GM23338 (cell line): ENCODE data around the gene LTB. TPM values are rescaled to one million over a fixed set of nuclear protein-coding genes. Genes with fewer than 3 reads are reported as not detected.

Experiments
- ATAC-seq: fragments of 200-7000 bp; cut with Tn5 transposase; 3 replicates; pipeline ENCODE4 v1.9.1; 2020
- DNase-seq: peaks from one replicate; pipeline ENCODE4 v3.0.0-alpha.2; 2015; ENCODE audit warnings: low spot score
- H2AFZ ChIP-seq: fragments of 200-600 bp; sonication (generic); 2 replicates; pipeline ENCODE4 v1.8.0; 2016; ENCODE audit warnings: antibody characterized with exemption, mild to moderate bottlenecking, moderate library complexity
- H3F3A ChIP-seq: fragments of 200-600 bp; sonication (generic); replicated peaks from 2 replicates; pipeline ENCODE4 v1.8.0; 2017; ENCODE audit warnings: antibody characterized with exemption, mixed run types, low read depth
- H3K27ac ChIP-seq: fragments of 200-600 bp; sonication (generic); 2 replicates; pipeline ENCODE4 v1.6.1; 2016; ENCODE audit warnings: low read depth
- H3K27me3 ChIP-seq: fragments of 200-600 bp; sonication (generic); 2 replicates; pipeline ENCODE4 v1.8.0; 2016; ENCODE audit warnings: mild to moderate bottlenecking, mixed run types, moderate library complexity; ENCODE audit not compliant: insufficient read depth
- H3K36me3 ChIP-seq: fragments of 200-600 bp; sonication (generic); 2 replicates; pipeline ENCODE4 v1.8.0; 2016; ENCODE audit warnings: mild to moderate bottlenecking; ENCODE audit not compliant: insufficient read depth
- H3K4me1 ChIP-seq: fragments of 200-600 bp; sonication (generic); 2 replicates; pipeline ENCODE4 v1.8.0; 2016; ENCODE audit warnings: mild to moderate bottlenecking, moderate library complexity; ENCODE audit not compliant: insufficient read depth
- H3K4me2 ChIP-seq: fragments of 200-600 bp; sonication (generic); 2 replicates; pipeline ENCODE4 v1.7.1; 2017; ENCODE audit warnings: mixed run types
- H3K4me3 ChIP-seq: fragments of 200-600 bp; sonication (generic); 2 replicates; pipeline ENCODE4 v1.6.1; 2016; ENCODE audit warnings: mixed run types
- H3K79me2 ChIP-seq: fragments of 200-600 bp; sonication (generic); replicated peaks from 2 replicates; pipeline ENCODE4 v1.8.0; 2017; ENCODE audit warnings: mild to moderate bottlenecking; ENCODE audit not compliant: insufficient read depth
- H3K9me2 ChIP-seq: fragments of 200-600 bp; sonication (generic); 2 replicates; pipeline ENCODE4 v1.8.0; 2017; ENCODE audit not compliant: insufficient read depth
- H4K20me1 ChIP-seq: fragments of 200-600 bp; sonication (generic); replicated peaks from 2 replicates; pipeline ENCODE4 v1.8.0; 2017; ENCODE audit warnings: mild to moderate bottlenecking; ENCODE audit not compliant: insufficient read depth
- H3K27ac Mint-ChIP-seq: 2 replicates; pipeline ENCODE4 v1.8.0; 2020; ENCODE audit warnings: inconsistent platforms, mild to moderate bottlenecking, moderate library complexity, mixed read lengths
- H3K27me3 Mint-ChIP-seq: 3 replicates; pipeline ENCODE4 v1.8.0; 2022; ENCODE audit warnings: low read depth, mild to moderate bottlenecking, moderate library complexity, mixed read lengths, inconsistent platforms; ENCODE audit not compliant: insufficient read depth, poor library complexity
- H3K36me3 Mint-ChIP-seq: 3 replicates; pipeline ENCODE4 v1.8.0; 2021; ENCODE audit warnings: low read depth, mild to moderate bottlenecking, inconsistent platforms, moderate library complexity, mixed read lengths
- H3K4me1 Mint-ChIP-seq: 3 replicates; pipeline ENCODE4 v1.8.0; 2020; ENCODE audit warnings: mild to moderate bottlenecking, inconsistent platforms, mixed read lengths
- H3K4me3 Mint-ChIP-seq: 3 replicates; pipeline ENCODE4 v1.8.0; 2021; ENCODE audit warnings: moderate library complexity, mild to moderate bottlenecking, inconsistent platforms, mixed read lengths
- H3K9me3 Mint-ChIP-seq: 3 replicates; pipeline ENCODE4 v1.8.0; 2020; ENCODE audit warnings: moderate library complexity, mild to moderate bottlenecking, inconsistent platforms, mixed read lengths
- CREB1 ChIP-seq: fragments of 250-450 bp; sonication (Bioruptor Pico); IDR thresholded peaks from 2 replicates; pipeline ENCODE4 v1.5.0; 2020; ENCODE audit warnings: low read depth, mild to moderate bottlenecking, moderate library complexity
- CTCF ChIP-seq, 2 experiments: fragments of 200-600 bp in 1 of 2; sonication (generic) in 1 of 2; conservative IDR thresholded peaks; 2 replicates each; pipeline versions ENCODE4 v1.5.1 to v1.6.1; 2016 to 2017; ENCODE audit warnings: antibody characterized with exemption in 2 of 2, low read depth in 2 of 2, mild to moderate bottlenecking in 2 of 2, moderate library complexity in 1 of 2
- ETS1 ChIP-seq: IDR thresholded peaks from 2 replicates; pipeline ENCODE4 v1.6.1; 2016; ENCODE audit warnings: antibody characterized with exemption
- EZH2 ChIP-seq: fragments of 200-600 bp; sonication (generic); IDR thresholded peaks from one replicate; pipeline ENCODE4 v1.8.0; 2017; ENCODE audit warnings: antibody characterized with exemption, mild to moderate bottlenecking, low read depth; ENCODE audit not compliant: unreplicated experiment
- EZH2phosphoT487 ChIP-seq: fragments of 200-600 bp; sonication (generic); IDR thresholded peaks from one replicate; pipeline ENCODE4 v1.8.1; 2018; ENCODE audit warnings: antibody characterized with exemption; ENCODE audit not compliant: unreplicated experiment
- JUNB ChIP-seq: IDR thresholded peaks from one replicate; pipeline ENCODE4 v1.6.1; 2016; ENCODE audit warnings: antibody characterized with exemption; ENCODE audit not compliant: unreplicated experiment
- NANOG ChIP-seq: IDR thresholded peaks from 2 replicates; pipeline ENCODE4 v1.6.1; 2016; ENCODE audit warnings: antibody characterized with exemption, borderline replicate concordance
- POLR2AphosphoS5 ChIP-seq: IDR thresholded peaks from 2 replicates; pipeline ENCODE4 v1.6.1; 2016; ENCODE audit warnings: antibody characterized with exemption, low read depth
- REST ChIP-seq: IDR thresholded peaks from one replicate; pipeline ENCODE4 v1.6.1; 2018; ENCODE audit warnings: antibody characterized with exemption; ENCODE audit not compliant: unreplicated experiment
- STAT1 ChIP-seq: IDR thresholded peaks from one replicate; pipeline ENCODE4 v1.6.1; 2016; ENCODE audit warnings: antibody characterized with exemption; ENCODE audit not compliant: unreplicated experiment
- ZNF114 ChIP-seq: fragments of 250-450 bp; sonication (Bioruptor Pico); IDR thresholded peaks from 2 replicates; pipeline ENCODE4 v1.5.0; 2020; ENCODE audit warnings: mild to moderate bottlenecking, moderate library complexity
- ZNF331 ChIP-seq: fragments of 250-450 bp; sonication (Bioruptor Pico); IDR thresholded peaks from 2 replicates; pipeline ENCODE4 v1.5.0; 2020; ENCODE audit warnings: low read depth, mild to moderate bottlenecking, moderate library complexity
- ZNF462 ChIP-seq: fragments of 250-450 bp; sonication (Bioruptor Pico); IDR thresholded peaks from 2 replicates; pipeline ENCODE4 v1.5.0; 2020; ENCODE audit warnings: mild to moderate bottlenecking, moderate library complexity
- polyA plus RNA-seq: library from polyadenylated mRNA; unstranded; fragments of >200 nt; fragmentation: Nextera tagmentation; extraction: Ambion mirVana; gene quantifications from 2 replicates; pipeline ENCODE4 v1.2.1, GENCODE V29; 2016
- total RNA-seq: library from RNA; depleted of rRNA; stranded (reverse); fragments of >200 nt; shearing (Covaris generic); gene quantifications from 2 replicates; pipeline ENCODE4 v1.2.3, GENCODE V29; 2014

Gene LTB
- total and polyA plus RNA-seq, 2 experiments from 2014 or later: 1.7 TPM; not detected in 1

- H3K4me1 ChIP-seq: peaks cover 4% of the 10 kb centered on the region
- Mint-ChIP-seq H3K27ac (0 out of 2 replicates have a peak overlapping the region, but pooled peaks have one; percentile 76), H3K9me3 (no peaks in the 10 kb centered on the region), H3K27me3 (peaks cover 19% of the 10 kb centered on the region), H3K4me3 (no peak overlapping the region), H3K36me3 (peaks cover 84% of the 10 kb centered on the region), H3K4me1 (peaks cover 48% of the 10 kb centered on the region)
- H3K9me2 ChIP-seq: no peaks in the 10 kb centered on the region
- H4K20me1 ChIP-seq: peaks cover 55% of the 10 kb centered on the region
- ATAC-seq: no peak
- peaks cover 50% of the 10 kb centered on the region for H3K79me2 ChIP-seq
- no peaks in the 10 kb centered on the region for H3K27me3 ChIP-seq
- DNase-seq: no peak
- H3K4me3 ChIP-seq: no peak overlapping the region
- peak overlapping the region; percentile 52; the same call in 1 of the 2 replicates for H3K27ac ChIP-seq
- TF ChIP-seq NANOG (no peak), STAT1 (no peak), CTCF (conservative IDR thresholded peaks at IDR 0.05; ENCODE audit: low read depth in 2 of 2) (no peak), JUNB (no peak), POLR2AphosphoS5 (no peak; the same call in 1 of the 2 replicates), EZH2 (no peak), CREB1 (no peak), EZH2phosphoT487 (no peak), ZNF331 (no peak), REST (no peak), ZNF114 (no peak), ETS1 (no peak), ZNF462 (CRISPR knock-in tag) (no peak)
- H3K36me3 ChIP-seq: peaks cover 73% of the 10 kb centered on the region
- no peak overlapping the region for H3K4me2 ChIP-seq
- no peak overlapping the region for H2AFZ ChIP-seq
- peaks cover 72% of the 10 kb centered on the region for H3F3A ChIP-seq
Measured at GRCh38 chr6:31531771-31532643, 50.2 kb downstream of the LTB start.
